ENCODE results near the gene CRYGC. TPM values are rescaled to one million over a fixed set of nuclear protein-coding genes. Genes with fewer than 3 reads are reported as not detected.

Gene CRYGC
- total and polyA plus RNA-seq, 3 donors from 2014 or later = 2.2 to 2.7 TPM; not detected in 1

DNA sequence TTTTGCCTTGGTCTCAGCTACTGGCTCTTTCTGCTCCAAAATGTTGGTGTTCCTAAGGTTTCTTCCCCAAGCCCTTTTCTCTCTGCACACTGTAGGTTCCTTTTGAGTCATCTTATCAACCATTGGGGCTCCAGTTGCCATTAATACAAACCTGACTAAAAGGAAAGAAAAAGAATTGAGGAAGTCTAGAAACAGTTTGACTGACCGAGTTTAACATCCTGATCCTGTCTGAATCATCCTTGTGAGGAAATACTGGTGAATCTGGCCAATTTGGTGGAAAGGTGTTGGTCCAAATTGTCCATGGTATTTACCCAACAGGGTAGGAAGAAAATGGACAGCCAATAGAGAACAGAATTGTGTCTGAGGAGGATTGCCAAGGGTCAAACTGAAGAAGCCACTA, 43.6 kb downstream of the CRYGC start:
- Histone ChIP-seq H3K4me3 (no peak overlapping the region), H3K27ac (no peak overlapping the region), H3K4me1 (no peaks in the 10 kb centered on the region), H3K9me3 (no peaks in the 10 kb centered on the region), H3K36me3 (ENCODE audit: low read depth, missing control alignments) (no peaks in the 10 kb centered on the region), H3K27me3 (no peaks in the 10 kb centered on the region)
- no peak for DNase-seq
- intact Hi-C loops (cut with DNase I; ENCODE audit: low total_unique reads) = no loop called here
- TF ChIP-seq, protein P1, sequence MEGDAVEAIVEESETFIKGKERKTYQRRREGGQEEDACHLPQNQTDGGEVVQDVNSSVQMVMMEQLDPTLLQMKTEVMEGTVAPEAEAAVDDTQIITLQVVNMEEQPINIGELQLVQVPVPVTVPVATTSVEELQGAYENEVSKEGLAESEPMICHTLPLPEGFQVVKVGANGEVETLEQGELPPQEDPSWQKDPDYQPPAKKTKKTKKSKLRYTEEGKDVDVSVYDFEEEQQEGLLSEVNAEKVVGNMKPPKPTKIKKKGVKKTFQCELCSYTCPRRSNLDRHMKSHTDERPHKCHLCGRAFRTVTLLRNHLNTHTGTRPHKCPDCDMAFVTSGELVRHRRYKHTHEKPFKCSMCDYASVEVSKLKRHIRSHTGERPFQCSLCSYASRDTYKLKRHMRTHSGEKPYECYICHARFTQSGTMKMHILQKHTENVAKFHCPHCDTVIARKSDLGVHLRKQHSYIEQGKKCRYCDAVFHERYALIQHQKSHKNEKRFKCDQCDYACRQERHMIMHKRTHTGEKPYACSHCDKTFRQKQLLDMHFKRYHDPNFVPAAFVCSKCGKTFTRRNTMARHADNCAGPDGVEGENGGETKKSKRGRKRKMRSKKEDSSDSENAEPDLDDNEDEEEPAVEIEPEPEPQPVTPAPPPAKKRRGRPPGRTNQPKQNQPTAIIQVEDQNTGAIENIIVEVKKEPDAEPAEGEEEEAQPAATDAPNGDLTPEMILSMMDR (IDR thresholded peaks at IDR 0.05) = no peak
- TF ChIP-seq POLR2A (IDR thresholded peaks at IDR 0.05) = no peak
- 63 to 64% methylated on average over 1 of the region's 1 CpG for WGBS, 2 donors

DNA sequence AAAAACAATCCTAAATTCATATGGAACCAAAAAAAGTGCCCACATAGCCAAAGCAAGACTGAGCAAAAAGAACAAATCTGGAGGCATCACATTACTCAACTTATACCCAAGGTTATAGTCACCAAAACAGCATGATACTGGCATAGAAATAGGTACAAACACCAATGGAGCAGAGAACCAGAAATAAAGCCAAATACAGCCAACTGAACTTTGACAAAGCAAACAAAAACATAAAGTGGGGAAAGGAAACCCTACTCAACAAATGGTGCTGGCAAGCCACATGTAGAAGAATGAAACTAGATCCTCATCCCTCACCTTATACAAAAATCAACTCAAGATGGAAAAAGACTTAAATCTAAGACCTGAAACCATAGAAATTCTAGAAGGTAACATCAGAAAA, 45.8 kb downstream of the CRYGC start:
- intact Hi-C loops (cut with DNase I; ENCODE audit: low total_unique reads) = no loop called here
- Histone ChIP-seq H3K9me3 (no peaks in the 10 kb centered on the region), H3K36me3 (ENCODE audit: low read depth, missing control alignments) (no peaks in the 10 kb centered on the region), H3K27me3 (no peaks in the 10 kb centered on the region), H3K27ac (no peak overlapping the region), H3K4me1 (no peaks in the 10 kb centered on the region), H3K4me3 (no peak overlapping the region)
- DNase-seq = no peak
- TF ChIP-seq, protein P1 (IDR thresholded peaks at IDR 0.05) = no peak
- TF ChIP-seq POLR2A (IDR thresholded peaks at IDR 0.05) = no peak

Other genes starting within 250 kb of the CRYGC start
- 10 to 100 TPM; 21.9 to 24.6 TPM for gene PLEKHM3, start 104.3 kb downstream of the CRYGC start, total RNA-seq
- gene PLEKHM3, start 104.3 kb downstream of the CRYGC start, polyA plus RNA-seq (ENCODE audit: insufficient read depth, low read depth, low replicate concordance) = 12.5 TPM
- gene CRYGD, start 5.3 kb downstream of the CRYGC start, total RNA-seq = not detected
- gene CRYGD, start 5.3 kb downstream of the CRYGC start, polyA plus RNA-seq (ENCODE audit: insufficient read depth, low read depth, low replicate concordance) = 2.5 TPM
- gene CRYGB, start 16.3 kb upstream of the CRYGC start, total RNA-seq = under 1 TPM; 0.56 to 0.79 TPM
- gene CRYGB, start 16.3 kb upstream of the CRYGC start, polyA plus RNA-seq (ENCODE audit: insufficient read depth, low read depth, low replicate concordance) = not detected
- gene CRYGA, start 33.8 kb upstream of the CRYGC start, total RNA-seq = not detected
- not detected for gene CRYGA, start 33.8 kb upstream of the CRYGC start, polyA plus RNA-seq (ENCODE audit: insufficient read depth, low read depth, low replicate concordance)
- not detected for gene C2orf80, start 60.2 kb upstream of the CRYGC start, total RNA-seq
- not detected for gene C2orf80, start 60.2 kb upstream of the CRYGC start, polyA plus RNA-seq (ENCODE audit: insufficient read depth, low read depth, low replicate concordance)
- gene IDH1, start 125.2 kb upstream of the CRYGC start, total RNA-seq = 100 to 1,000 TPM in 1 of 2 donors, 10 to 100 TPM in 1; 80.0 to 120 TPM
- 93.4 TPM for gene IDH1, start 125.2 kb upstream of the CRYGC start, polyA plus RNA-seq (ENCODE audit: insufficient read depth, low read depth, low replicate concordance)
- 10 to 100 TPM; 50.0 to 55.0 TPM for gene PIKFYVE, start 136.4 kb upstream of the CRYGC start, total RNA-seq
- gene PIKFYVE, start 136.4 kb upstream of the CRYGC start, polyA plus RNA-seq (ENCODE audit: insufficient read depth, low read depth, low replicate concordance) = 29.0 TPM

Data from testis (tissue), 3 donors.